ENCODE measurements around the gene FAF2. TPM values are rescaled to one million over a fixed set of nuclear protein-coding genes. Genes with fewer than 3 reads are reported as not detected.

The FAF2 gene
- total RNA-seq, 1 donor from 2014 or later, result 50.1 TPM

- DNase-seq (ENCODE audit: low spot score), result no peak
Measured at GRCh38 chr5:176501333-176501732, 53.1 kb downstream of the FAF2 start.

GRCh38 chr5:176503496-176503895, 55.3 kb downstream of the FAF2 start:
- no peak for DNase-seq (ENCODE audit: low spot score)

- DNase-seq (ENCODE audit: low spot score), result no peak
Measured at GRCh38 chr5:176507911-176508310, 59.7 kb downstream of the FAF2 start.

- no peak for DNase-seq (ENCODE audit: low spot score)
Measured at GRCh38 chr5:176508603-176509002, 60.4 kb downstream of the FAF2 start.

- no peak for DNase-seq (ENCODE audit: low spot score)
Measured at GRCh38 chr5:176513788-176514187, 65.6 kb downstream of the FAF2 start.

GRCh38 chr5:176514244-176514950, 66.2 kb downstream of the FAF2 start:
- no peak for DNase-seq (ENCODE audit: low spot score)

- no peak for DNase-seq (ENCODE audit: low spot score)
Measured at GRCh38 chr5:176515396-176515795, 67.2 kb downstream of the FAF2 start.

- no peak for DNase-seq (ENCODE audit: low spot score)
Measured at GRCh38 chr5:176517053-176517661, 69.0 kb downstream of the FAF2 start.

- no peak for DNase-seq (ENCODE audit: low spot score)
Measured at GRCh38 chr5:176519810-176520720, 71.9 kb downstream of the FAF2 start.

- no peak for DNase-seq (ENCODE audit: low spot score)
Measured at GRCh38 chr5:176521286-176521685, 73.1 kb downstream of the FAF2 start.

- DNase-seq (ENCODE audit: low spot score), result no peak
Measured at GRCh38 chr5:176521699-176522263, 73.6 kb downstream of the FAF2 start.

GRCh38 chr5:176524138-176524537, 76.0 kb downstream of the FAF2 start:
- DNase-seq (ENCODE audit: low spot score), result no peak

GRCh38 chr5:176524987-176525386, 76.8 kb downstream of the FAF2 start:
- no peak for DNase-seq (ENCODE audit: low spot score)

- DNase-seq (ENCODE audit: low spot score), result no peak
Measured at GRCh38 chr5:176525677-176526076, 77.5 kb downstream of the FAF2 start.

GRCh38 chr5:176526462-176526861, 78.3 kb downstream of the FAF2 start:
- DNase-seq (ENCODE audit: low spot score), result no peak

- DNase-seq (ENCODE audit: low spot score), result no peak
Measured at GRCh38 chr5:176527246-176528222, 79.3 kb downstream of the FAF2 start.

GRCh38 chr5:176528301-176528700, 80.1 kb downstream of the FAF2 start:
- DNase-seq (ENCODE audit: low spot score), result no peak

- DNase-seq (ENCODE audit: low spot score), result no peak
Measured at GRCh38 chr5:176528761-176529115, 80.6 kb downstream of the FAF2 start.

- DNase-seq (ENCODE audit: low spot score), result no peak
Measured at GRCh38 chr5:176529116-176529740, 81.0 kb downstream of the FAF2 start.

- no peak for DNase-seq (ENCODE audit: low spot score)
Measured at GRCh38 chr5:176529741-176530141, 81.6 kb downstream of the FAF2 start.
